ENCODE measurements around the gene CDH19. TPM values are rescaled to one million over a fixed set of nuclear protein-coding genes. Genes with fewer than 3 reads are reported as not detected.

Gene CDH19
- total and polyA plus RNA-seq, 9 donors = 0.18 to 3.5 (median 1.8) TPM; not detected in 1

DNA sequence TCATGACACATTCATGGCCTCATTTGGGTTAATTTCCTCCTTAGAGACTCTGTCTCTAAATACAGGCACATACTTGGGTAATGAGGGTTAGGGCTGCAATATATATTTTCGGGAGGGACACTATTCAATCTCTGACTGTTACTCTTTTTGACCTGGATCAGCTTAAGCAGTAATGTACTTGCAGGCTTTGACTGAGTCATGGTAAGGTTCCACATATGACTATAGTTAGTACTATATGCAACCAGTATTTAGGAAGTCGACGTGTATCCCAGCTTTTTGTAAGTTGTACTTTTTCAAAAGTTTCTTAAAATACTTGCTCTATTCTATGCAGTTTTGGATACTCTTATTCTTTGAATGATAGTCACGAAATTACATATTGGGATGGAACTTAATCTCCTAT is 37.2 kb upstream of the CDH19 start:
- TF ChIP-seq EP300 (IDR thresholded peaks at IDR 0.05) (no peak), POLR2A (IDR thresholded peaks at IDR 0.05) (no peak)
- TF ChIP-seq, protein P1, sequence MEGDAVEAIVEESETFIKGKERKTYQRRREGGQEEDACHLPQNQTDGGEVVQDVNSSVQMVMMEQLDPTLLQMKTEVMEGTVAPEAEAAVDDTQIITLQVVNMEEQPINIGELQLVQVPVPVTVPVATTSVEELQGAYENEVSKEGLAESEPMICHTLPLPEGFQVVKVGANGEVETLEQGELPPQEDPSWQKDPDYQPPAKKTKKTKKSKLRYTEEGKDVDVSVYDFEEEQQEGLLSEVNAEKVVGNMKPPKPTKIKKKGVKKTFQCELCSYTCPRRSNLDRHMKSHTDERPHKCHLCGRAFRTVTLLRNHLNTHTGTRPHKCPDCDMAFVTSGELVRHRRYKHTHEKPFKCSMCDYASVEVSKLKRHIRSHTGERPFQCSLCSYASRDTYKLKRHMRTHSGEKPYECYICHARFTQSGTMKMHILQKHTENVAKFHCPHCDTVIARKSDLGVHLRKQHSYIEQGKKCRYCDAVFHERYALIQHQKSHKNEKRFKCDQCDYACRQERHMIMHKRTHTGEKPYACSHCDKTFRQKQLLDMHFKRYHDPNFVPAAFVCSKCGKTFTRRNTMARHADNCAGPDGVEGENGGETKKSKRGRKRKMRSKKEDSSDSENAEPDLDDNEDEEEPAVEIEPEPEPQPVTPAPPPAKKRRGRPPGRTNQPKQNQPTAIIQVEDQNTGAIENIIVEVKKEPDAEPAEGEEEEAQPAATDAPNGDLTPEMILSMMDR (IDR thresholded peaks at IDR 0.05) = no peak
- intact Hi-C loops (cut with DNase I) = no loop called here
- no peak for DNase-seq
- Histone ChIP-seq H3K4me1 (ENCODE audit: insufficient read depth) (no peaks in the 10 kb centered on the region), H3K36me3 (no peaks in the 10 kb centered on the region), H3K4me3 (no peak overlapping the region), H3K27ac (no peak overlapping the region), H3K27me3 (no peaks in the 10 kb centered on the region), H3K9me3 (no peaks in the 10 kb centered on the region)
- 83 to 91% (median 87%) methylated on average over 4 of the region's 4 CpGs for WGBS, 3 donors

DNA sequence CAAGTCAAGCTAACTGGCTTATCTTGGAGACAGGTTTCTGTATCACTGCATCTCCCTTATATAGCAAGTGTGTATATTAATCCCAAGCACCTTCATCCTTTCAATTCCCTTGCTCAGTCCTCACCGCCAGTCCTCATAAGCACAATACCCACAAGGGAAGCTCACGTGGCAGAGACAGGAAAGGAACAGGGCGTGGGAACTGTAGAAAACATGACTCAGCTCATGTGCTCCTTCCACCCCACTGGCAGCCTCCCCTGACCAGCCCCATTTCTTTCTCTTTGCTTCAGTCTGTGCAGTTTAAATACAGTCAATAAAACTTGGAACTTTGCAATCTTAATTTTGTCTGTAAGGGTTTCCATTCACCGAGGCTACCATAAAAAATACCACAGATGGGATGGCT is 36.5 kb upstream of the CDH19 start:
- Histone ChIP-seq H3K4me1 (ENCODE audit: insufficient read depth) (no peaks in the 10 kb centered on the region), H3K27me3 (no peaks in the 10 kb centered on the region), H3K4me3 (no peak overlapping the region), H3K27ac (no peak overlapping the region), H3K9me3 (no peaks in the 10 kb centered on the region), H3K36me3 (no peaks in the 10 kb centered on the region)
- intact Hi-C loops (cut with DNase I) = no loop called here
- no peak for TF ChIP-seq EP300 (IDR thresholded peaks at IDR 0.05)
- TF ChIP-seq, protein P1 (IDR thresholded peaks at IDR 0.05) = no peak
- no peak for TF ChIP-seq POLR2A (IDR thresholded peaks at IDR 0.05)
- DNase-seq = no peak
- 70 to 74% (median 72%) methylated on average over 4 of the region's 4 CpGs for WGBS, 3 donors

DNA sequence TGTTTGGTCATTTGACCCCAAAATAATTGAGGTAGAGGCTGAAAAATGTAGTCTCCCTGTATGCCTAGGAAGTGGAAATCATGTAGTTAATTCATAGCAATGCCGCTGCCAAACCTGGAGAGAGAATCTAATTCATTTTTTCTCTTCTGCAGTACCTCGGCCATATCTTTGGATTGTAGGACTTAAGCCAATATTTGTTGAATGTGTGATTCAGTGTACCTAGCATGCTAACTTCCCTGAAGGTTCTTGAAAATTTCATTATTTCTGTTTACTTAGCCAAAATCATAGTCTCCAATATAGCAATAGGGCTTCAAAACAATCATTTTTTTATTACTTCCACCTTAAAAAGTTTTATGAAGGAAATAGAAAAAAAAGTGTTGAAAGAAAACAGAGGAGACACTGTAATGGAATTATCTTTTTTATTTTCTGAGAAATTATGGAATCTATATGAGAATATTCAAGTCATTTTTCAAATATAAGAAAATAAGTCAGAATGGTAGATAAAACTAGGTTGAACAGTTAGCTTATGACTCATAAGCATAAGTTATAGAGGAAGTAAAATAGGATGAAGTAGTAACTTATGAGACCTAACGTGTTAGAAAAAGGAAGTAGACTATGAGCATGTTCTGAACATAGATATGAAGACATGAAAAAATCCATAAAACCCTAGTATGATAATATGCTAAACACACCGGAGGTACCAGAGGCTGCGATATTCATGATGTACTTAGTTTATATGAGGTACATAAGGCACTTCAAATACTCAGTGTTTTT is 35.2 kb upstream of the CDH19 start:
- DNase-seq = no peak
- Histone ChIP-seq H3K4me1 (ENCODE audit: insufficient read depth) (no peaks in the 10 kb centered on the region), H3K27ac (no peak overlapping the region), H3K9me3 (no peaks in the 10 kb centered on the region), H3K27me3 (no peaks in the 10 kb centered on the region), H3K36me3 (no peaks in the 10 kb centered on the region), H3K4me3 (no peak overlapping the region)
- TF ChIP-seq, protein P1 (IDR thresholded peaks at IDR 0.05) = no peak
- TF ChIP-seq EP300 (IDR thresholded peaks at IDR 0.05) = no peak
- no peak for TF ChIP-seq POLR2A (IDR thresholded peaks at IDR 0.05)
- WGBS, 3 donors = 70 to 76% (median 73%) methylated on average over 5 of the region's 5 CpGs
- intact Hi-C loops (cut with DNase I) = no loop called here

DNA sequence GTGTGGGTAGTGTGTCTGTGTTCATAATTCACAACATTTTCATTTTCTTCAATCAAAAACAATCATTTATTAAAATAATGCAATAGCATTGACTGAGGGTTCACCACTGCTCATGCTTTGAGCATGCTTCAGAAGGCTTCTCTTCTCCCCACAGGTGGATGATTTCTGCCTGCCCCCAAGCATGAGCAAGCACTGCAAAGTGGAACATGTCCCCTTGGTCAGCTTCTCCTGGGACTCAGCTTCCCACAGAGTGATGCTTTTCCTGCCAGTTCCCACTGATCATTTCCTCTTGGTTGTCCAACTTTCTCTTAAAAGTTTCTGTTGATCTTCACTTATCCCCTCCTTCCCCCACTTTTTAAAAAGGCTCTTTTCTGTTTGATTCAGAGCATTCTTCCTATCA is 31.5 kb upstream of the CDH19 start:
- H3K27ac ChIP-seq = no peak overlapping the region
- no peak overlapping the region for H3K4me3 ChIP-seq
- H3K27me3 ChIP-seq = no peaks in the 10 kb centered on the region
- H3K9me3 ChIP-seq = no peaks in the 10 kb centered on the region
- no peaks in the 10 kb centered on the region for H3K36me3 ChIP-seq
- no peak for DNase-seq
- intact Hi-C loops (cut with DNase I) = no loop called here
- no peaks in the 10 kb centered on the region for H3K4me1 ChIP-seq (ENCODE audit: insufficient read depth)
- TF ChIP-seq POLR2A (IDR thresholded peaks at IDR 0.05) = no peak
- TF ChIP-seq EP300 (IDR thresholded peaks at IDR 0.05) = no peak
- TF ChIP-seq, protein P1 (IDR thresholded peaks at IDR 0.05) = no peak
